Endodermal cell (in vitro differentiated cells): ENCODE data around the gene LGALS14. TPM values are rescaled to one million over a fixed set of nuclear protein-coding genes. Genes with fewer than 3 reads are reported as not detected.

Experiments used
- DNase-seq: peaks from one replicate; pipeline ENCODE4 v3.0.0-alpha.2; 2017
- H3K27ac ChIP-seq: 2 replicates; pipeline ENCODE4 v1.5.1; 2013; ENCODE audit warnings: mild to moderate bottlenecking, low read depth, low read length, moderate library complexity
- H3K27me3 ChIP-seq: 2 replicates; pipeline ENCODE4 v1.6.1; 2013; ENCODE audit warnings: mild to moderate bottlenecking, low read length, moderate library complexity; ENCODE audit not compliant: insufficient read depth, control insufficient read depth, poor library complexity, severe bottlenecking
- H3K36me3 ChIP-seq: 2 replicates; pipeline ENCODE4 v1.7.0; 2013; ENCODE audit warnings: mild to moderate bottlenecking, low read length, moderate library complexity; ENCODE audit not compliant: control insufficient read depth, insufficient read depth
- H3K4me1 ChIP-seq: one replicate; pipeline ENCODE4 v1.7.0; 2013; ENCODE audit warnings: low read length; ENCODE audit not compliant: control insufficient read depth, insufficient read depth
- H3K4me3 ChIP-seq: 2 replicates; pipeline ENCODE4 v1.5.1; 2013; ENCODE audit warnings: mild to moderate bottlenecking, low read length, moderate library complexity
- H3K9ac ChIP-seq: 2 replicates; pipeline ENCODE4 v1.6.1; 2013; ENCODE audit warnings: mild to moderate bottlenecking, low read length, moderate library complexity; ENCODE audit not compliant: poor library complexity, severe bottlenecking; ENCODE audit errors: extremely low read depth
- H3K9me3 ChIP-seq: 2 replicates; pipeline ENCODE4 v1.6.1; 2013; ENCODE audit warnings: mild to moderate bottlenecking, low read length, moderate library complexity; ENCODE audit not compliant: control insufficient read depth
- H3K27ac Mint-ChIP-seq: 2 replicates; pipeline ENCODE4 v1.8.0; 2020; ENCODE audit warnings: mixed read lengths
- H3K27me3 Mint-ChIP-seq: 2 replicates; pipeline ENCODE4 v1.8.0; 2021; ENCODE audit warnings: mild to moderate bottlenecking, mixed read lengths; ENCODE audit not compliant: insufficient read depth
- H3K36me3 Mint-ChIP-seq: 2 replicates; pipeline ENCODE4 v1.8.0; 2020; ENCODE audit warnings: low read depth, mixed read lengths
- H3K4me1 Mint-ChIP-seq: 2 replicates; pipeline ENCODE4 v1.8.0; 2020; ENCODE audit warnings: mixed read lengths
- H3K4me3 Mint-ChIP-seq: 2 replicates; pipeline ENCODE4 v1.8.0; 2020; ENCODE audit warnings: mild to moderate bottlenecking, moderate library complexity, mixed read lengths
- H3K9me3 Mint-ChIP-seq: 2 replicates; pipeline ENCODE4 v1.8.0; 2020; ENCODE audit warnings: mild to moderate bottlenecking, mixed read lengths
- CTCF ChIP-seq: fragments of 200-600 bp; sonication (generic); conservative IDR thresholded peaks from 2 replicates; pipeline ENCODE4 v1.5.0; 2021; ENCODE audit warnings: antibody characterized with exemption, mild to moderate bottlenecking
- WGBS, 2 experiments: methylation state at CpG; one replicate each; pipeline versions ENCODE4 v1.1.5 to v1.1.7; 2013; ENCODE audit warnings: missing lambda C conversion rate in 2 of 2, mixed read lengths in 1 of 2; ENCODE audit not compliant: insufficient coverage in 1 of 2, insufficient read length in 1 of 2; 5-methylcytosine and 5-hydroxymethylcytosine counted together
- total RNA-seq, 2 donors: library from RNA; stranded (reverse); fragmentation: NEBNext Ultra II Directional in 1 of 2; extraction: Animal tissue kit (Norgen Biotek cat#: 25700) in 1 of 2; gene quantifications; 2 replicates in 1 of 2; 3 replicates in 1 of 2; pipeline ENCODE4 v1.2.1, GENCODE V29; 2021

The LGALS14 gene
- total RNA-seq, 2 donors from 2014 or later: not detected

DNA sequence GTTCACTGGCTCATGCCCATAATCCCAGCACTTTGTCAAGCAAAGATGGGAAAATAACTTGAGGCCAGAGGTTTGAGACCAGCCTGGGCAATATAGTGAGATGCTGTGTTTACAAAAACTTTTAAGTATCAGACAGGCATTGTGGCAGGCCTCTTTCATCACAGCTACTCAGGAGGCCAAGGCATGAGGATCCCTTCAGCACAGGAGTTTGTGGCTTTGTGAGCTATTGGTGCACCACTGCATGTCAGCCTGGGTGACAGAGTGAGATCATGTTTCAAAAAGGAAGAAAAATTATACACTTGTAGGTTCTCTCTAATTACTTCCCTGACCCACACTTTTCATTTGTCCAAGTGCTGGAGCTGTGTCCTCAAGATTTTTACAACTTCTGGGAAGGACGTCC lies 11.5 kb upstream of the LGALS14 start:
- Histone ChIP-seq H3K4me3 (no peak overlapping the region), H3K9ac (no peak overlapping the region), H3K4me1 (no peaks in the 10 kb centered on the region), H3K9me3 (no peaks in the 10 kb centered on the region), H3K36me3 (no peaks in the 10 kb centered on the region), H3K27ac (no peak overlapping the region), H3K27me3 (peaks cover 17% of the 10 kb centered on the region)
- no peaks in the 10 kb centered on the region for H3K36me3 Mint-ChIP-seq
- no peak for DNase-seq
- TF ChIP-seq CTCF: no peak
- H3K4me1 Mint-ChIP-seq: peaks cover 3% of the 10 kb centered on the region
- peaks cover 3% of the 10 kb centered on the region for H3K27me3 Mint-ChIP-seq
- H3K9me3 Mint-ChIP-seq: no peaks in the 10 kb centered on the region
- 81% methylated on average over 1 of the region's 1 CpG; no CpG with 5 or more reads in 1 of the 2 experiments for WGBS, 2 experiments
- no peak overlapping the region for H3K27ac Mint-ChIP-seq
- H3K4me3 Mint-ChIP-seq: no peak overlapping the region

GRCh38 chr19:39695759-39696158 lies 8.5 kb upstream of the LGALS14 start:
- no peaks in the 10 kb centered on the region for H3K36me3 ChIP-seq
- H3K4me3 Mint-ChIP-seq: no peak overlapping the region
- H3K4me3 ChIP-seq: no peak overlapping the region
- peaks cover 4% of the 10 kb centered on the region for H3K4me1 Mint-ChIP-seq
- TF ChIP-seq CTCF: no peak
- 69 to 82% methylated on average over 2 of the region's 2 CpGs for WGBS, 2 experiments
- H3K9me3 ChIP-seq: no peaks in the 10 kb centered on the region
- H3K27ac Mint-ChIP-seq: no peak overlapping the region
- H3K27me3 Mint-ChIP-seq: peaks cover 3% of the 10 kb centered on the region
- no peaks in the 10 kb centered on the region for H3K9me3 Mint-ChIP-seq
- no peaks in the 10 kb centered on the region for H3K36me3 Mint-ChIP-seq
- H3K9ac ChIP-seq: no peak overlapping the region
- H3K27ac ChIP-seq: no peak overlapping the region
- no peak for DNase-seq
- H3K4me1 ChIP-seq: no peaks in the 10 kb centered on the region
- peaks cover 13% of the 10 kb centered on the region for H3K27me3 ChIP-seq

GRCh38 chr19:39696387-39696786 lies 7.9 kb upstream of the LGALS14 start:
- Histone ChIP-seq H3K36me3 (no peaks in the 10 kb centered on the region), H3K4me1 (no peaks in the 10 kb centered on the region), H3K9ac (no peak overlapping the region), H3K9me3 (no peaks in the 10 kb centered on the region), H3K27me3 (peaks cover 13% of the 10 kb centered on the region), H3K4me3 (no peak overlapping the region), H3K27ac (no peak overlapping the region)
- peaks cover 1% of the 10 kb centered on the region for H3K4me1 Mint-ChIP-seq
- H3K36me3 Mint-ChIP-seq: no peaks in the 10 kb centered on the region
- no peak for TF ChIP-seq CTCF
- no peak overlapping the region for H3K27ac Mint-ChIP-seq
- no peak overlapping the region for H3K4me3 Mint-ChIP-seq
- peaks cover 4% of the 10 kb centered on the region for H3K27me3 Mint-ChIP-seq
- 74 to 80% methylated on average over 1 to 2 of the region's 2 CpGs for WGBS, 2 experiments
- no peak for DNase-seq
- H3K9me3 Mint-ChIP-seq: no peaks in the 10 kb centered on the region
